IMR-90 (cell line): Measurements from ENCODE around the gene NFIA. TPM values are rescaled to one million over a fixed set of nuclear protein-coding genes. Genes with fewer than 3 reads are reported as not detected.

Experiments
- ATAC-seq: fragments of 200-7000 bp; cut with Tn5 transposase; 2 replicates; pipeline ENCODE4 v1.9.1; 2020; ENCODE audit warnings: low read depth, mild to moderate bottlenecking, moderate library complexity
- BruUV-seq: library from RNA; stranded (reverse); fragments of 400-500 nt; replicated peaks from 2 replicates; lab custom pipeline; 2021; lab: Mats Ljungman, UMichigan
- CTCF ChIA-PET: fragments of 300-600 bp; formaldehyde crosslinking; extraction: SDS; loops from one replicate; lab custom pipeline; 2021; ENCODE audit warnings: antibody characterized with exemption; lab: Yijun Ruan, JAX
- POLR2A ChIA-PET: fragments of 300-600 bp; sonication (Branson Sonifier 250); formaldehyde crosslinking; loops from one replicate; lab custom pipeline; 2022; ENCODE audit warnings: antibody characterized with exemption; ENCODE audit not compliant: unreplicated experiment; lab: Charles Lee
- DNase-seq: peaks from one replicate; pipeline ENCODE4 v3.0.0; 2013
- H2AFZ ChIP-seq: replicated peaks from 2 replicates; pipeline ENCODE3; 2013; ENCODE audit warnings: low read length, mild to moderate bottlenecking; ENCODE audit not compliant: poor library complexity
- H2AK5ac ChIP-seq: 2 replicates; pipeline ENCODE4 v1.6.1; 2013; ENCODE audit warnings: low read depth, low read length, inconsistent platforms
- H2AK9ac ChIP-seq: replicated peaks from 2 replicates; pipeline ENCODE3; 2013; ENCODE audit warnings: mild to moderate bottlenecking, low read depth, low read length, moderate library complexity; ENCODE audit not compliant: poor library complexity
- H2BK120ac ChIP-seq: 2 replicates; pipeline ENCODE4 v1.6.1; 2013; ENCODE audit warnings: low read depth, low read length, inconsistent platforms
- H2BK15ac ChIP-seq: 3 replicates; pipeline ENCODE4 v1.6.1; 2013; ENCODE audit warnings: low read depth, low read length, inconsistent platforms
- H2BK20ac ChIP-seq: 2 replicates; pipeline ENCODE4 v1.6.1; 2013; ENCODE audit warnings: low read depth, mild to moderate bottlenecking, inconsistent platforms, low read length, moderate library complexity
- H2BK5ac ChIP-seq: 2 replicates; pipeline ENCODE4 v1.6.1; 2013; ENCODE audit warnings: mild to moderate bottlenecking, low read depth, low read length, inconsistent platforms; ENCODE audit not compliant: poor library complexity, severe bottlenecking
- H3K14ac ChIP-seq: replicated peaks from 2 replicates; pipeline ENCODE4 v1.6.1; 2013; ENCODE audit warnings: low read depth, low read length, inconsistent platforms
- H3K18ac ChIP-seq: 2 replicates; pipeline ENCODE4 v1.6.1; 2013; ENCODE audit warnings: low read depth, low read length, control low read depth
- H3K23ac ChIP-seq: 2 replicates; pipeline ENCODE4 v1.6.1; 2013; ENCODE audit warnings: low read depth, low read length, inconsistent platforms
- H3K27ac ChIP-seq: 2 replicates; pipeline ENCODE4 v1.5.1; 2013; ENCODE audit warnings: mild to moderate bottlenecking, control low read depth, low read length; ENCODE audit not compliant: insufficient read depth
- H3K27me3 ChIP-seq: 2 replicates; pipeline ENCODE4 v1.6.1; 2013; ENCODE audit warnings: low read length; ENCODE audit not compliant: control insufficient read depth, insufficient read depth
- H3K36me3 ChIP-seq: 2 replicates; pipeline ENCODE4 v1.6.1; 2013; ENCODE audit warnings: low read length, mixed read lengths; ENCODE audit not compliant: control insufficient read depth, insufficient read depth
- H3K4ac ChIP-seq: 2 replicates; pipeline ENCODE4 v1.6.1; 2013; ENCODE audit warnings: low read depth, low read length, inconsistent platforms
- H3K4me1 ChIP-seq: 2 replicates; pipeline ENCODE4 v1.6.1; 2013; ENCODE audit warnings: low read length, mixed read lengths; ENCODE audit not compliant: control insufficient read depth, insufficient read depth
- H3K4me2 ChIP-seq: 2 replicates; pipeline ENCODE4 v1.6.1; 2013; ENCODE audit warnings: low read depth, mild to moderate bottlenecking, control low read depth, low read length, moderate library complexity
- H3K4me3 ChIP-seq: 2 replicates; pipeline ENCODE4 v1.5.1; 2013; ENCODE audit warnings: low read depth, mild to moderate bottlenecking, control low read depth, low read length, moderate library complexity; ENCODE audit not compliant: insufficient read depth
- H3K56ac ChIP-seq: 2 replicates; pipeline ENCODE4 v1.6.1; 2013; ENCODE audit warnings: low read length, inconsistent platforms; ENCODE audit not compliant: insufficient read depth; ENCODE audit errors: extremely low read depth
- H3K79me1 ChIP-seq, 2 experiments: 2 replicates each; pipeline ENCODE4 v1.6.1; 2013; ENCODE audit warnings: low read length in 2 of 2, inconsistent platforms in 1 of 2, low read depth in 1 of 2
- H3K9ac ChIP-seq: 2 replicates; pipeline ENCODE4 v1.6.1; 2013; ENCODE audit warnings: low read depth, low read length, control low read depth
- H3K9me1 ChIP-seq: 2 replicates; pipeline ENCODE4 v1.6.1; 2013; ENCODE audit warnings: low read length, inconsistent platforms; ENCODE audit not compliant: insufficient read depth
- H3K9me3 ChIP-seq: 2 replicates; pipeline ENCODE4 v1.6.1; 2013; ENCODE audit warnings: low read length; ENCODE audit not compliant: control insufficient read depth, insufficient read depth
- H4K20me1 ChIP-seq: 2 replicates; pipeline ENCODE4 v1.6.1; 2013; ENCODE audit warnings: low read length, inconsistent platforms; ENCODE audit not compliant: insufficient read depth
- H4K5ac ChIP-seq: 2 replicates; pipeline ENCODE4 v1.6.1; 2013; ENCODE audit warnings: mild to moderate bottlenecking, low read depth, low read length, control low read depth
- H4K8ac ChIP-seq, 2 experiments: 2 replicates each; pipeline ENCODE4 v1.6.1; 2013; ENCODE audit warnings: low read depth in 2 of 2, low read length in 2 of 2, control low read depth in 1 of 2, inconsistent platforms in 1 of 2
- H4K91ac ChIP-seq: 2 replicates; pipeline ENCODE4 v1.6.1; 2013; ENCODE audit warnings: low read depth, low read length, inconsistent platforms; ENCODE audit not compliant: insufficient read depth
- BHLHE40 ChIP-seq: fragments of 150-350 bp; IDR thresholded peaks from 2 replicates; pipeline ENCODE4 v1.6.1; 2016; ENCODE audit warnings: mild to moderate bottlenecking, low read depth, low read length
- CEBPB ChIP-seq: IDR thresholded peaks from 2 replicates; pipeline ENCODE4 v1.6.1; 2012; ENCODE audit warnings: low read depth, low read length, improper control_type of control experiment
- CHD1 ChIP-seq: IDR thresholded peaks from 2 replicates; pipeline ENCODE4 v1.6.1; 2012; ENCODE audit warnings: low read depth, low read length, improper control_type of control experiment
- CTCF ChIP-seq: conservative IDR thresholded peaks from 2 replicates; pipeline ENCODE4 v1.5.1; 2012; ENCODE audit warnings: mild to moderate bottlenecking, low read depth, low read length, improper control_type of control experiment
- ELK1 ChIP-seq: fragments of 150-350 bp; IDR thresholded peaks from 2 replicates; pipeline ENCODE4 v1.6.1; 2016; ENCODE audit warnings: low read depth, mild to moderate bottlenecking, low read length, moderate library complexity, borderline replicate concordance
- FOS ChIP-seq: fragments of 150-350 bp; IDR thresholded peaks from 2 replicates; pipeline ENCODE4 v1.6.1; 2016; ENCODE audit warnings: low read depth, low read length
- MAFK ChIP-seq: IDR thresholded peaks from 2 replicates; pipeline ENCODE4 v1.6.1; 2012; ENCODE audit warnings: low read depth, low read length, improper control_type of control experiment
- MAZ ChIP-seq: IDR thresholded peaks from 2 replicates; pipeline ENCODE4 v1.6.1; 2012; ENCODE audit warnings: low read depth, mild to moderate bottlenecking, low read length, improper control_type of control experiment, moderate library complexity, borderline replicate concordance
- MXI1 ChIP-seq: IDR thresholded peaks from 2 replicates; pipeline ENCODE4 v1.6.1; 2012; ENCODE audit warnings: low read depth, mild to moderate bottlenecking, low read length, moderate library complexity, borderline replicate concordance
- NFE2L2 ChIP-seq: fragments of 150-350 bp; IDR thresholded peaks from 2 replicates; pipeline ENCODE4 v1.6.1; 2016; ENCODE audit warnings: low read depth, mild to moderate bottlenecking, low read length
- POLR2A ChIP-seq: IDR thresholded peaks from 2 replicates; pipeline ENCODE4 v1.6.1; 2012; ENCODE audit warnings: mild to moderate bottlenecking, low read depth, low read length
- RAD21 ChIP-seq: IDR thresholded peaks from 2 replicates; pipeline ENCODE4 v1.6.1; 2012; ENCODE audit warnings: low read length, improper control_type of control experiment
- RCOR1 ChIP-seq: IDR thresholded peaks from 2 replicates; pipeline ENCODE4 v1.6.1; 2012; ENCODE audit warnings: mild to moderate bottlenecking, low read length, improper control_type of control experiment; ENCODE audit not compliant: insufficient replicate concordance
- RFX5 ChIP-seq: IDR thresholded peaks from 2 replicates; pipeline ENCODE4 v1.8.0; 2012; ENCODE audit warnings: low read depth, mild to moderate bottlenecking, low read length, moderate library complexity
- SMC3 ChIP-seq: fragments of 150-350 bp; IDR thresholded peaks from 2 replicates; pipeline ENCODE4 v1.6.1; 2016; ENCODE audit warnings: low read depth, mild to moderate bottlenecking, antibody characterized with exemption, low read length, moderate library complexity
- USF2 ChIP-seq: fragments of 150-350 bp; IDR thresholded peaks from 2 replicates; pipeline ENCODE4 v1.6.1; 2017; ENCODE audit warnings: mild to moderate bottlenecking, antibody characterized with exemption, low read length, low read depth
- WGBS, 2 experiments: methylation state at CpG; one replicate each; pipeline versions ENCODE4 v1.1.5 to v1.1.7; 2013; ENCODE audit warnings: missing lambda C conversion rate in 2 of 2; ENCODE audit not compliant: insufficient read length in 1 of 2; ENCODE audit errors: extremely low coverage in 2 of 2; 5-methylcytosine and 5-hydroxymethylcytosine counted together
- dilution Hi-C: fragments of 300-500 bp; cut with HindIII; formaldehyde crosslinking; loops from one replicate; pipeline ENCODE4 v1.14.3; 2018; ENCODE audit warnings: low sequenced_read_pairs; ENCODE audit not compliant: unreplicated experiment
- in situ Hi-C: fragments of 300-500 bp; cut with MboI; formaldehyde crosslinking; loops from 3 replicates; pipeline ENCODE4 v1.14.3; 2019; ENCODE audit warnings: low sequenced_read_pairs, inconsistent platforms, mixed read lengths
- intact Hi-C: fragments of 100-400 bp; cut with micrococcal nuclease; formaldehyde crosslinking; loops from 2 replicates; pipeline ENCODE4 v1.10.0; 2022
- polyA plus RNA-seq, 3 experiments: library from polyadenylated mRNA; depleted of rRNA; stranded (reverse); fragments of >200 nt; gene quantifications; 2 replicates each; pipeline ENCODE4 v1.2.3, GENCODE V29; 2012; ENCODE audit warnings: low replicate concordance in 1 of 3
- total RNA-seq: library from RNA; depleted of rRNA; stranded (reverse); fragments of >200 nt; gene quantifications from 2 replicates; pipeline ENCODE4 v1.2.3, GENCODE V29; 2012

The NFIA gene
- total and polyA plus RNA-seq, 2 of the 4 experiments (the other 2 are of a cell fraction), result 1.6 to 2.2 TPM

GRCh38 chr1:61425040-61425439 is 342.7 kb downstream of the NFIA start:
- no peak for ATAC-seq
- POLR2A ChIA-PET, result no interaction called here
- BruUV-seq, result no TSS peak

More at GRCh38 chr1:61425040-61425439, 342.7 kb downstream of the NFIA start:
- H3K27ac ChIP-seq, result no peak overlapping the region
- DNase-seq, result no peak
- H3K9me3 ChIP-seq, result no peaks in the 10 kb centered on the region
- no peak overlapping the region for H3K14ac ChIP-seq
- no peak overlapping the region for H2BK15ac ChIP-seq
- H4K20me1 ChIP-seq, result no peaks in the 10 kb centered on the region
- no peak overlapping the region for H2AK5ac ChIP-seq
- H2BK5ac ChIP-seq, result no peak overlapping the region
- H2AFZ ChIP-seq, result no peak overlapping the region
- H3K23ac ChIP-seq, result no peak overlapping the region
- H4K91ac ChIP-seq, result no peak overlapping the region
- no peak overlapping the region for H4K5ac ChIP-seq
- CTCF ChIA-PET, result interaction anchor here (0.7 kb wide), 1 partner anchor 1283 kb away, joined by 7 read pairs; no protein-coding TSS in a partner anchor
- H4K8ac ChIP-seq, result no peak overlapping the region
- dilution Hi-C loops, result no loop called here
- H3K18ac ChIP-seq, result no peak overlapping the region
- H2AK9ac ChIP-seq, result no peak overlapping the region
- H2BK20ac ChIP-seq, result no peak overlapping the region
- H3K4me3 ChIP-seq, result no peak overlapping the region
- no peaks in the 10 kb centered on the region for H3K79me1 ChIP-seq
- H3K4ac ChIP-seq, result no peak overlapping the region
- in situ Hi-C loops, result no loop called here
- no peak overlapping the region for H2BK120ac ChIP-seq
- no peaks in the 10 kb centered on the region for H3K27me3 ChIP-seq
- intact Hi-C loops, result no loop called here
- H3K36me3 ChIP-seq, result no peaks in the 10 kb centered on the region
- no peak overlapping the region for H3K9ac ChIP-seq
- H3K4me2 ChIP-seq, result no peak overlapping the region
- H3K4me1 ChIP-seq, result no peaks in the 10 kb centered on the region
- H3K56ac ChIP-seq, result no peak overlapping the region
- no peak for TF ChIP-seq CEBPB
- TF ChIP-seq MAFK, result no peak
- TF ChIP-seq NFE2L2, result no peak
- TF ChIP-seq MXI1, result no peak
- no peak for TF ChIP-seq SMC3
- no peak for TF ChIP-seq RFX5
- TF ChIP-seq MAZ, result no peak
- no peak for TF ChIP-seq POLR2A
- no peak for TF ChIP-seq ELK1
- TF ChIP-seq RAD21, result no peak
- no peak for TF ChIP-seq RCOR1
- no peak for TF ChIP-seq CTCF
- TF ChIP-seq FOS, result no peak
- no peak for TF ChIP-seq BHLHE40
- TF ChIP-seq USF2, result no peak
- no peak for TF ChIP-seq CHD1
- no CpG with 5 or more reads among the region's 1 CpG for WGBS, 2 experiments
- H3K9me1 ChIP-seq, result no peaks in the 10 kb centered on the region
